ENCODE data around the gene TGFB2.

DNA sequence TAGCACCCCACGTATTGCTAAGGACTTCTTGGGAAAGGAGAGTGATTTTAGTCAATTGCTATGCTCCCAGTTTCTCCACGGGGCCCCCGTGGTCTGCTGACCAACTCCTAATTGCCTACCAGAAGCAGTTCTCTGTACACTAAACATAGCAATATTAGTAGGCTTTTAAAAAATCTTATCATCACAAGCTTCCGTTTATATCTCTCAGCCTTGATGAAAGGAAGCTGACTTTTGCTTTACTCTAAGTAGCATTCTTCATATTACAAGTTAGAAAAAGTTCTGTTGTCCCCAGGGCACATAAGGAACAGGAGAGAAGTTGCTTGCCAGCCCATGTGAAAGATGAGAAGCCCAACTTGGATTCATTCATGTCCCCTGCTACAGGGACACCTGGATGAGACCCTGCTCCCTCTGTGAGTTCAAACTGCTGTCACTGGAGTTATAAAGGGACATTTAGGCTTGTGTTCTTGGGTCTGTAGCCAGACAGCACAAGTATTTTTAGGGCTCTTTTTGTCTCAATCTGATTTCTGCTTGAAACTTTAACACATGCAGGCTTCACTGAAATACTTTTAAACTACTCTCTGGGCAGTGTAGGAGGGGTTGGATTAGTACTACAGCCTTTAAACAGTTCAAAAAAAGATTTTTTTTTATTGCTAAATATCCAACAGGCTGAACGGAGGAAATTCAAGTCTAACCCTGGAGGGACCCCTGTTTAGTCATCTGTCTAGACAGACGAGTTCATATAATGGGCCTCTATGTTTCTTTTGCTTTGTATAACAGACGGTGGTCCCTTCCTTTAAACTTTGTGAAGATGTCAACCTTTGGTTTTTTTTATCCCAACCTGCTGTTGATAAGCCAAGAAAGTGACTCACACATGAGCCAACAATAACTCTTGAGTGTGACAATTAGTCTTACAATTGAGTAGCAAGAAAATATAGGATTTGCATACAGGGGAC is 29.5 kb downstream of the TGFB2 start:
- TF ChIP-seq CTCF (IDR thresholded peaks at IDR 0.05; ENCODE audit: poor library complexity) (no peak), EZH2phosphoT487 (IDR thresholded peaks at IDR 0.05; ENCODE audit: low read depth, severe bottlenecking, unreplicated experiment) (no peak), EZH2 (IDR thresholded peaks at IDR 0.05; ENCODE audit: borderline replicate concordance) (no peak)
